OCI-LY1 (cell line): ENCODE data around the gene ST6GALNAC6.
"Not testable (repeated sequence)": the region's sequence is repeated elsewhere in the genome, so short reads cannot be mapped to it uniquely, and the experiment has no call there.

Experiments
- H2AFZ ChIP-seq: fragments of 200-600 bp; sonication (generic), shearing (Covaris generic); 2 replicates; pipeline ENCODE4 v1.6.0; 2014; ENCODE audit warnings: antibody characterized with exemption, mild to moderate bottlenecking, low read length
- H3F3A ChIP-seq: fragments of 200-600 bp; sonication (generic), shearing (Covaris generic); 2 replicates; pipeline ENCODE4 v1.6.0; 2014; ENCODE audit warnings: mild to moderate bottlenecking, antibody characterized with exemption, low read length, moderate library complexity; ENCODE audit not compliant: insufficient read depth
- H3K27ac ChIP-seq: fragments of 200-600 bp; sonication (generic); 2 replicates; pipeline ENCODE4 v1.5.1; 2014; ENCODE audit warnings: low read length, mixed run types, mild to moderate bottlenecking, low read depth; ENCODE audit not compliant: poor library complexity, severe bottlenecking
- H3K27me3 ChIP-seq: fragments of 200-600 bp; sonication (generic); 2 replicates; pipeline ENCODE4 v1.6.0; 2014; ENCODE audit warnings: antibody characterized with exemption, mild to moderate bottlenecking, low read length, moderate library complexity; ENCODE audit not compliant: insufficient read depth
- H3K36me3 ChIP-seq: fragments of 200-600 bp; sonication (generic); 2 replicates; pipeline ENCODE4 v1.6.1; 2014; ENCODE audit warnings: mild to moderate bottlenecking, antibody characterized with exemption, low read length, moderate library complexity, mixed read lengths; ENCODE audit not compliant: insufficient read depth
- H3K4me1 ChIP-seq: fragments of 200-600 bp; sonication (generic); 2 replicates; pipeline ENCODE4 v1.5.1; 2014; ENCODE audit warnings: mild to moderate bottlenecking, low read length, moderate library complexity; ENCODE audit not compliant: insufficient read depth, severe bottlenecking
- H3K4me2 ChIP-seq: fragments of 200-600 bp; sonication (generic), shearing (Covaris generic); 2 replicates; pipeline ENCODE4 v1.6.1; 2014; ENCODE audit warnings: low read length
- H3K4me3 ChIP-seq: fragments of 200-600 bp; sonication (generic); 2 replicates; pipeline ENCODE4 v1.5.1; 2014; ENCODE audit warnings: low read length, low read depth, mild to moderate bottlenecking, mixed read lengths; ENCODE audit not compliant: poor library complexity, severe bottlenecking
- H3K79me2 ChIP-seq: fragments of 200-600 bp; shearing (Covaris generic); 2 replicates; pipeline ENCODE4 v1.6.1; 2016; ENCODE audit warnings: mixed run types, low read length, mixed read lengths; ENCODE audit not compliant: insufficient read depth
- H3K9ac ChIP-seq: fragments of 200-600 bp; sonication (generic), shearing (Covaris generic); 2 replicates; pipeline ENCODE4 v1.6.1; 2014; ENCODE audit warnings: mild to moderate bottlenecking, low read length, mixed read lengths
- H3K9me2 ChIP-seq: fragments of 200-600 bp; sonication (generic), shearing (Covaris generic); 2 replicates; pipeline ENCODE4 v1.6.1; 2014; ENCODE audit warnings: low read depth, mild to moderate bottlenecking, low read length, mixed read lengths
- H3K9me3 ChIP-seq: fragments of 200-600 bp; shearing (Covaris generic); 2 replicates; pipeline ENCODE4 v1.6.1; 2014; ENCODE audit warnings: low read length, mixed read lengths
- H4K20me1 ChIP-seq: fragments of 200-600 bp; sonication (generic), shearing (Covaris generic); 2 replicates; pipeline ENCODE4 v1.6.0; 2016; ENCODE audit warnings: mild to moderate bottlenecking, low read length; ENCODE audit not compliant: insufficient read depth
- EZH2 ChIP-seq: fragments of 200-600 bp; sonication (generic), shearing (Covaris generic); IDR thresholded peaks from 2 replicates; pipeline ENCODE4 v1.8.0; 2017; ENCODE audit warnings: borderline replicate concordance, mixed run types, mild to moderate bottlenecking, antibody characterized with exemption, low read length, moderate library complexity, mixed read lengths
- TF ChIP-seq, protein P1 (sequence below): fragments of 200-600 bp; sonication (generic), shearing (Covaris generic); IDR thresholded peaks from 2 replicates; pipeline ENCODE4 v1.5.1; 2017; ENCODE audit warnings: mild to moderate bottlenecking, antibody characterized with exemption, low read length, moderate library complexity, mixed read lengths

Gene ST6GALNAC6

DNA sequence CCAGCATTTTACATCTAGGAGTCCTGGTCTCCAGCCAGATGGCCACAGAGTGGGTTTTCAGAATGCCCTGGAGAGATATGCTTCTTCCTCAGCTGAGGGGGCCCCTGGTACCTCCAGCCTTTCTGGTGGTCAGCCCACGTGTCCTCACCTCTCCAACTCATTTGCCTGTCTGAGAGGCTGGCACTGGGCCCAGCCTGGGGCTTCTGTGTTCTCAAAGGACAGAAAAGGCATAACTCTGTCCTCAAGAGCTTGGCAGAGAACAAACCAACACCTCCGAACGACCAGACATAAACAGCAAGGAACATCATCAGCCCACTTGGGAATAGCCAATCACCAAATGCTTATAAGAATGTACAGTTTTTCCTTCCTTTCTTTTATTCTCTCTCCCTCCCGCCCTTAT is 62.1 kb downstream of the ST6GALNAC6 start:
- Histone ChIP-seq H3K9ac (no peak overlapping the region), H3K4me1 (peaks cover 13% of the 10 kb centered on the region), H3K27ac (no peak overlapping the region)

DNA sequence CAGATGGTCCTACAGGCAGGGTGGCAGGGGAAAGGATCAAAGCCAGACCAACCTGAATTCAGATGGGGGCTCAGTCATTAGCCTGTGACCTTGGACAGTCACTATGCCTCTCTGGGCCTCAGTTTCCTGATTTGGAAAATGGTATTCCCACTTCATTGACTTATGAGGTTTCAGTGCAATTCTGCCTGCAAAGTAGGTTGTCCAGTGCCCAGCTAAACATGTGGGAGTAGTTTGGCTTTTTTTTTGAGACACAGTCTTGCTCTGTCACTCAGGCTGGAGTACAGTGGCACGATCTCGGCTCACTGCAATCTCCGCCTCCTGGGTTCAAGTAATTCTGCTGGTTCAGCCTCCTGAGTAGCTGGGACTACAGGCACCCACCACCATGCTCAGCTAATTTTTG is 62.8 kb downstream of the ST6GALNAC6 start:
- H3K36me3 ChIP-seq, H3K79me2 ChIP-seq, H3K27ac ChIP-seq, H3K9me3 ChIP-seq, H3K4me2 ChIP-seq, H2AFZ ChIP-seq, H3K27me3 ChIP-seq, H3K9me2 ChIP-seq, H3K4me3 ChIP-seq, H4K20me1 ChIP-seq, H3F3A ChIP-seq, H3K9ac ChIP-seq: not testable (repeated sequence)
- H3K4me1 ChIP-seq, result peaks cover 13% of the 10 kb centered on the region

More for the DNA sequence above, 62.1 kb downstream of the ST6GALNAC6 start:
- no peaks in the 10 kb centered on the region for H3K9me2 ChIP-seq
- no peaks in the 10 kb centered on the region; the same call in 1 of the 2 replicates for H3F3A ChIP-seq
- no peak overlapping the region for H3K4me2 ChIP-seq
- H3K9me3 ChIP-seq, result no peaks in the 10 kb centered on the region
- TF ChIP-seq, protein P1, sequence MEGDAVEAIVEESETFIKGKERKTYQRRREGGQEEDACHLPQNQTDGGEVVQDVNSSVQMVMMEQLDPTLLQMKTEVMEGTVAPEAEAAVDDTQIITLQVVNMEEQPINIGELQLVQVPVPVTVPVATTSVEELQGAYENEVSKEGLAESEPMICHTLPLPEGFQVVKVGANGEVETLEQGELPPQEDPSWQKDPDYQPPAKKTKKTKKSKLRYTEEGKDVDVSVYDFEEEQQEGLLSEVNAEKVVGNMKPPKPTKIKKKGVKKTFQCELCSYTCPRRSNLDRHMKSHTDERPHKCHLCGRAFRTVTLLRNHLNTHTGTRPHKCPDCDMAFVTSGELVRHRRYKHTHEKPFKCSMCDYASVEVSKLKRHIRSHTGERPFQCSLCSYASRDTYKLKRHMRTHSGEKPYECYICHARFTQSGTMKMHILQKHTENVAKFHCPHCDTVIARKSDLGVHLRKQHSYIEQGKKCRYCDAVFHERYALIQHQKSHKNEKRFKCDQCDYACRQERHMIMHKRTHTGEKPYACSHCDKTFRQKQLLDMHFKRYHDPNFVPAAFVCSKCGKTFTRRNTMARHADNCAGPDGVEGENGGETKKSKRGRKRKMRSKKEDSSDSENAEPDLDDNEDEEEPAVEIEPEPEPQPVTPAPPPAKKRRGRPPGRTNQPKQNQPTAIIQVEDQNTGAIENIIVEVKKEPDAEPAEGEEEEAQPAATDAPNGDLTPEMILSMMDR, result no peak
- TF ChIP-seq EZH2, result no peak
- H3K79me2 ChIP-seq, result no peaks in the 10 kb centered on the region
- H3K4me3 ChIP-seq, result no peak overlapping the region
- peaks cover 8% of the 10 kb centered on the region; the same call in 1 of the 2 replicates for H3K27me3 ChIP-seq
- H4K20me1 ChIP-seq, result no peaks in the 10 kb centered on the region
- no peak overlapping the region for H2AFZ ChIP-seq
- no peaks in the 10 kb centered on the region for H3K36me3 ChIP-seq

DNA sequence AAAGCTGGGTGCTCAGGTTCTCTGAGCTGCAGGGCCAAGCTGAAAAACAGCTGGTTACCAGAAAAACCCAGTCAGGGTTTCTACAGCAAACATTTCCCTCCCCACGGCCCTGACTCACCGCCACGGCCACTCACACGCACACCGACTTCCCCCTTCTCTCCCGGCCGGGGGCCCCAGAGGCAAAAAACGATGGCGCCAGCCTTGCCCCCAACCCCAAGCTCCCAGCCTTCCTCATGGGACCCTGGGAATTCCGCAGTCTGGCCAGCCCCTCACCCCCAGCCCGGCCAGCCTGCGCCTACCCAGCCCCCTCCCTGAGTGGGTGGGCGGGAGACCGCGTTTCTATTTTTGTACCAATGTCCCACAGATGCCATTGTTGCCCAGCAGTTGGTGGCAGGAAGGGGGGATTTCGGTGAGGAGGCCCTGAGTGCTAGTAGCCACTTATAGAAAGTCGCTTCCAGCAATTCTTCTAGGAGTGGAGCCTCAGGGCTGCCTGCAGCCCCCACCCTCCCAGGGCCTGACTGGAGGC is 63.3 kb downstream of the ST6GALNAC6 start:
- no peak overlapping the region for H2AFZ ChIP-seq
- no peak overlapping the region for H3K27ac ChIP-seq
- H4K20me1 ChIP-seq, result no peaks in the 10 kb centered on the region
- no peak overlapping the region for H3K4me3 ChIP-seq
- H3F3A ChIP-seq, result no peaks in the 10 kb centered on the region; the same call in 1 of the 2 replicates
- no peaks in the 10 kb centered on the region for H3K36me3 ChIP-seq
- no peak overlapping the region for H3K9ac ChIP-seq
- peaks cover 13% of the 10 kb centered on the region for H3K4me1 ChIP-seq
- TF ChIP-seq, protein P1, result no peak
- TF ChIP-seq EZH2, result no peak
- H3K4me2 ChIP-seq, result no peak overlapping the region
- no peaks in the 10 kb centered on the region for H3K79me2 ChIP-seq
- no peaks in the 10 kb centered on the region for H3K9me3 ChIP-seq
- no peaks in the 10 kb centered on the region for H3K9me2 ChIP-seq
- peaks cover 8% of the 10 kb centered on the region; the same call in 1 of the 2 replicates for H3K27me3 ChIP-seq
